A549 treated with AZD9567 at 1 μM for 4 hours (cell line): ENCODE results near the gene CABP7. TPM values are rescaled to one million over a fixed set of nuclear protein-coding genes. Genes with fewer than 3 reads are reported as not detected.

ENCODE experiments used
- total RNA-seq: library from RNA; stranded (reverse); fragments of 200-300 nt; extraction: Qiagen RNA extraction; gene quantifications from 5 replicates; pipeline ENCODE4 v1.2.3, GENCODE V29; 2022; ENCODE audit not compliant: insufficient read depth

Gene CABP7
- 0.13 to 0.22 TPM (median 0.20 TPM) in 4 of 5 replicates, not detected in the other for total RNA-seq

GRCh38 chr22:29719899-29720645 is at the start of gene CABP7:
Gene CABP7, plus strand, starts transcription at chr22:29720003. Its CDS starts 422 bp downstream, at chr22:29720425.

GRCh38 chr22:29766632-29767170 is 46.9 kb downstream of the CABP7 start, which contains the start of gene ZMAT5:
Gene ZMAT5, minus strand, starts transcription at chr22:29767007. Its CDS starts 18,463 bp downstream, at chr22:29748544.

GRCh38 chr22:29767171-29768051 is 47.6 kb downstream of the CABP7 start, which contains the start of gene UQCR10:
Gene UQCR10, plus strand, starts transcription at chr22:29767369. Its CDS starts 30 bp downstream, at chr22:29767399.

Other genes with a start within 250 kb of the CABP7 start
- 0.09 to 0.12 TPM (median 0.10 TPM) in 4 of 5 replicates, not detected in the other for gene NEFH, start 239.8 kb upstream of the CABP7 start, total RNA-seq
- 28.5 to 40.0 TPM (median 30.4 TPM) in 5 replicates for gene THOC5, start 166.2 kb upstream of the CABP7 start, total RNA-seq
- gene NIPSNAP1, start 138.9 kb upstream of the CABP7 start, total RNA-seq: 58.4 to 63.5 TPM (median 63.3 TPM) in 5 replicates
- gene NF2, start 116.4 kb upstream of the CABP7 start, total RNA-seq: 10.2 to 14.5 TPM (median 11.8 TPM) in 5 replicates
- 10.3 to 20.1 TPM (median 18.3 TPM) in 5 replicates for gene ZMAT5, start 47.0 kb downstream of the CABP7 start, total RNA-seq
- gene UQCR10, start 47.4 kb downstream of the CABP7 start, total RNA-seq: 88.9 to 120 TPM (median 114 TPM) in 5 replicates
- 26.3 to 33.7 TPM (median 29.0 TPM) in 5 replicates for gene ASCC2, start 118.3 kb downstream of the CABP7 start, total RNA-seq
- 6.3 to 9.4 TPM (median 9.0 TPM) in 5 replicates for gene MTMR3, start 163.2 kb downstream of the CABP7 start, total RNA-seq